GM12891 (cell line): Measurements from ENCODE around the gene SERPINE2.

Experiments
- POLR2A ChIP-seq: IDR thresholded peaks from 2 replicates; pipeline ENCODE4 v1.6.1; 2011; ENCODE audit warnings: low read depth, low read length, control low read depth
- POU2F2 ChIP-seq: IDR thresholded peaks from 2 replicates; pipeline ENCODE4 v1.6.1; 2011; ENCODE audit warnings: low read depth, mild to moderate bottlenecking, control low read depth, low read length, moderate library complexity
- SPI1 ChIP-seq: IDR thresholded peaks from 2 replicates; pipeline ENCODE4 v1.6.1; 2011; ENCODE audit warnings: low read depth, low read length, control low read depth

GRCh38 chr2:224063298-224063648 is 24.2 kb upstream of the SERPINE2 start:
- TF ChIP-seq POLR2A (no peak), POU2F2 (no peak), SPI1 (no peak)
